Putamen (tissue), 1 donor: ENCODE data around the gene PANX2.

Experiments
- DNase-seq: peaks from one replicate; pipeline ENCODE4 v3.0.0-alpha.2; 2016; ENCODE audit warnings: low spot score

Gene PANX2

DNA sequence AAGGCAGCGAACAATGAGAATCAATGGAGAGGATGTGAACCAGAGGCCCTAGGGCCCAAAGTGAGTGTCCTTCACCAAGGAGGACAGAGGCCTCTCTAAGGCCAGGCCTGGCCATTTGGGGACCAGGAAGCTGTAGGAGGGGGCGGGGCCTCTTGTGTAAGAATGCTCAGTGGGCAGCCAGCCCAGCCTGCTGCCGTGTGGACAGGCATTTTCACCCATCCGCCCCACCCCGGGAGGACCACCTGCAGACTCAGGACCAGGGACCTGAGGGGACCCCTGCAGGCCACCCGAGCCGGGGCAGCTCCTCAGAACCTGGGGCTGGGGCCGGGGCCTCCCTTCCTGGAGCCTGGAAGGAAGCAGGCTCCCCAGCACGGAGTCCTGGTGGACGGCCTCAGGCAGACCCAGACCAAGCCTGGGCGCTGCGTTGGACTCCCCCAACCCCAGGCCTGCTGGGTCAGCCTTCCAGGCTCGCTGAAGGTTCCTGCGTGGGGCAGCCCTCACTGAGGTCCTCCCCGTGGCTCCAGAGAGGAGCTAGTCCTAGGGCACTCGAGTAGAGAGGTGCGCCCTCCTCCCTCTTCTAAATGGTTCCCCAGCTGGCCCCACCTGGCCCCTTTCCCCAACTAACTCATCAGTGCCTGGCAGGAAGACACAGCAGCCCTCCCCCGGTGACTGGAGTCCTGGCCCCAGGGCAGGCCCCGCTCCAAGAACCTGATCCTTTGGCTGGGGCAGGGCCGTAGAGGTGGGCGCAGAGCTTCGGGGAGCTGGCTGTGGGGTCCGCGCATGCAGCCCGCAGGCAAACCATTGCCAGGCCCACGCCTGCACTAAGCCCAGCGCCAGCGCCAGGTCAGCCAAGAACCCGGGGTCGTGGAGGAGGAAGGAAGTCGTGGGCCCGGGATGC, 13.7 kb downstream of the PANX2 start:
- no peak for DNase-seq

GRCh38 chr22:50184902-50185374, 14.4 kb downstream of the PANX2 start:
- no peak for DNase-seq

GRCh38 chr22:50185375-50186087, 15.0 kb downstream of the PANX2 start, which contains the start of gene TRABD:
TSS of gene TRABD (plus strand) at chr22:50185913. CDS start at chr22:50193061, 7,148 bp downstream.
- peak; percentile 88 for DNase-seq

- no peak for DNase-seq
These were observed 15.7 kb downstream of the PANX2 start for GRCh38 chr22:50186181-50186714.

GRCh38 chr22:50186761-50187523, 16.4 kb downstream of the PANX2 start:
- no peak for DNase-seq

GRCh38 chr22:50188356-50188755, 17.8 kb downstream of the PANX2 start:
- no peak for DNase-seq

- no peak for DNase-seq
These were observed 18.8 kb downstream of the PANX2 start for GRCh38 chr22:50189184-50189848.

DNA sequence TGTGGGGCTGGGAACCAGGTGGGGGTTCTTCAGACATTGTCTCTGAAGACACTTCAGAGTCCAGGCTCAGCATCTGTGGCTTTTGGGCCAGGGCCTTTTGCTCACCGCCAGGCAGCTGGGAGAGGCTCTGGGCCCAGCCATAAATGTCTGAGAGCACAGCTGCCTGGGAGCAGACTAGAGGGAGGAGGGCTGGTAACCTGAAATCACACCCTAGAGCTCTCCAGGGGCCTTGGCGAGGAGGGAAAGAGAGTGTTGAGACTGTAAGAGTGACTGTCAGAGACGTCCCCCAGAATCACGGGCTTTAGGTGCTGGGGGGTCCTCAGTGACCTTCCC, 19.3 kb downstream of the PANX2 start:
- no peak for DNase-seq

GRCh38 chr22:50190182-50190940, 19.8 kb downstream of the PANX2 start:
- no peak for DNase-seq

GRCh38 chr22:50190941-50191741, 20.6 kb downstream of the PANX2 start:
- DNase-seq: no peak

DNA sequence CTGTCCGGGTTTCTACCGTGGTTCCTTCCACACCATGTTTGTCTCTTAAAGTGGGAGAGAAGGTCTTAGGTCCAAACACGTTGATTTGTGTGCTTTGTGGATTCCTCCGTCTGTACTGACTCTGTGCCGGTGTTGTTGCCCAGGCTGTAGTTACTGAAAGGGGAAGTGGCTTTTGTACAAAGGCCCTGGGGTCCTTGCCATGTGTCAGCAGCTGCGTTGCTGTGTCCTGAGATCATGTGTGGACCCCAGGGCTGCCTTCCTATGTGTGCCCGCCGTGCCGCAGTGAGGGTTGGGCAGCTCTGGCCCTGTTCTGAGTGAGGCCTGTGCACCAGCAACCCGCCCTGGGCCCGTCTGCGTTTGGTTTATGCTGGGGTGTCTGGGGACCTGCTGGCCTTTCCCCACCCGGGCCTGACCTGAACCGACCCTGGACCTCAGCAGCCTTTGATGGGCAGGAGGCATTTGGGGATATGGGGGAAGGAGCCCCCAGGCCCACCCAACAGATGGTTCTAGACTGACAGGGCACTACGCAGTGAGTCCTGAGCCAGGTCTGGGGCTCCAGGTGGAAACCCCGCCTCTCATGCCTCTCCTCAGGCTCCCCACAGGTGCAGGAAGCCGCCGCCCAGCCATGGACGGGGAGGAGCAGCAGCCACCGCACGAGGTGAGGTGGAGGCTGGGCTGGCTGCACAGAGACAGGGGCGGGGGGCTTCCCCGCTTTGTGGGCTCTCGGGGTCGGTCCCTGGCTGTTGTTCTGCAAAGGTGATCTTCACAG, 22.1 kb downstream of the PANX2 start:
- DNase-seq: no peak

GRCh38 chr22:50193621-50194020, 23.1 kb downstream of the PANX2 start:
- DNase-seq: no peak

DNA sequence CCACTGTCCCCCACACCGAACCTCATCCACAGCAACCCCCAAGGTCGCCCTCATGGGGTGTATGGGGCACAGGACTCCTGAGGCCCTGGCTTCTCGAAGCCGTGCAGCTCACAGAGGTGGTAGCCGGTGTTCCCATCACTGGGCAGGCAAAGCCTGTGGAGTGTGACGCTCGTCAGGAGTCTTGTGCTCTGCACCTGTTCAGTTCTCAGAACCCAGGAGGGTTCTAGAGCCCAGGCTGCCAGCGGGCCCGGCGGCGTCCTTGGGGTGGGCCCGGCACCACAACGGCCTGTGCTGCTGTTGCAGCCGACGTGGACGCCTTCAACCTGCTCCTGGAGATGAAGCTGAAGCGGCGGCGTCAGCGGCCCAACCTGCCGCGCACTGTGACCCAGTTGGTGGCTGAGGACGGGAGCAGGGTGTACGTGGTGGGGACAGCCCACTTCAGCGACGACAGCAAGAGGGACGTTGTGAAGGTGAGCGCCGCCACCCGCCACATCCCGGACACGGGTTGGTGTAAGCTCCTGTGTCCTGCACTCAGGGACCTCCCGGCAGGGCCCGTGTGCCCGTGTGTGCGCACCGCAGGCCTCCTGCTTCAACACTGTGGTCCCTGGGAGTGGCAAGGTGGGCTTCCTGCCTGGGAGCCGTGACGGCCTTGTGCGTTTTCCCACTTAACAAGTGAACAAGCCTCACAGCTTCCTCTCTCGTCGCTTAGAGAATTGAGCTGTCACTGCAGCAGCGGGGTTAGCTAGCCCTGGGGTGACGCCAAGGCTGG, 23.7 kb downstream of the PANX2 start:
- DNase-seq: no peak

GRCh38 chr22:50196256-50196655, 25.7 kb downstream of the PANX2 start:
- DNase-seq: no peak

GRCh38 chr22:50197000-50197800, 26.7 kb downstream of the PANX2 start:
- DNase-seq: no peak

DNA sequence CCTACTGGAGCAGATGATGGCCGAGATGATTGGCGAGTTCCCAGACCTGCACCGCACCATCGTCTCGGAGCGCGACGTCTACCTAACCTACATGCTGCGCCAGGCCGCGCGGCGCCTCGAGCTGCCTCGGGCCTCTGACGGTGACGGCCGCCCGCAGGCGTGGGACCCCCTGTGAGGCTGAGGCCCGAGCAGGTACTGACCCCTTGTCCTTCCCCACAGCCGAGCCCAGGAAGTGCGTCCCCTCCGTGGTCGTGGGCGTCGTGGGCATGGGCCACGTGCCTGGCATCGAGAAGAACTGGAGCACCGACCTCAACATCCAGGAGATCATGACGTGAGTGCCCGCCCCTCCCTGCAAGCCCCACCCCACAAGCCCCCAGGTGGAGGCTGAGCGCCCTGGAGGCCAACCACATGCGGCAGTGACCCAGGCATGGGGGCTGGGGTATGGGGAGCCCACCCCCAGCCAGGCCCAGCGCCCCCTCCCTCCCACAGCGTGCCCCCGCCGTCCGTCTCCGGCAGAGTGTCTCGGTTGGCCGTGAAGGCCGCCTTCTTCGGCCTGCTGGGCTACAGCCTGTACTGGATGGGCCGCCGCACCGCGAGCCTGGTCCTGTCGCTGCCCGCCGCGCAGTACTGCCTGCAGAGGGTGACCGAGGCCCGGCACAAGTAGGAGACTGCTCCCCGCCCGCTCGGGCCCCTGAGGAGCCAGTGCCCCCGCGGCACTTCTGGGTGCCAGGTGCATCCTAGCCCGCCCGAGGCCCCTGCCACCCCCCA, 27.5 kb downstream of the PANX2 start:
- no peak for DNase-seq

- DNase-seq: no peak
These were observed 28.1 kb downstream of the PANX2 start for GRCh38 chr22:50198624-50199017.
